Activated naive CD4-positive, alpha-beta T cell treated with anti-CD3 and anti-CD28 coated beads for 36 hours (primary cell): Measurements from ENCODE around the gene CEP72. TPM values are rescaled to one million over a fixed set of nuclear protein-coding genes. Genes with fewer than 3 reads are reported as not detected.

Source experiments
- CTCF ChIA-PET: fragments of 350-600 bp; sonication (Branson Sonifier 250); formaldehyde crosslinking; loops from one replicate; lab custom pipeline; 2021; ENCODE audit warnings: antibody characterized with exemption; lab: Charles Lee
- DNase-seq: peaks from one replicate; pipeline ENCODE4 v3.0.0-alpha.2; 2020
- H3K27ac Mint-ChIP-seq: one replicate; pipeline ENCODE4 v1.8.0; 2021; ENCODE audit warnings: mild to moderate bottlenecking, mixed read lengths
- H3K27me3 Mint-ChIP-seq: one replicate; pipeline ENCODE4 v1.8.0; 2021; ENCODE audit warnings: low read depth, mixed read lengths
- H3K36me3 Mint-ChIP-seq: one replicate; pipeline ENCODE4 v1.8.0; 2021; ENCODE audit warnings: low read depth, mixed read lengths
- H3K4me1 Mint-ChIP-seq: one replicate; pipeline ENCODE4 v1.8.0; 2021; ENCODE audit warnings: low read depth, mixed read lengths
- H3K4me3 Mint-ChIP-seq: one replicate; pipeline ENCODE4 v1.8.0; 2021; ENCODE audit warnings: mild to moderate bottlenecking, moderate library complexity, mixed read lengths
- H3K9me3 Mint-ChIP-seq: one replicate; pipeline ENCODE4 v1.8.0; 2021; ENCODE audit warnings: mixed read lengths
- intact Hi-C: fragments of 100-400 bp; cut with micrococcal nuclease; formaldehyde crosslinking; loops from one replicate; pipeline ENCODE4 v1.15.1; 2023
- total RNA-seq, 2 experiments: library from RNA; stranded (reverse); gene quantifications; one replicate each; pipeline ENCODE4 v1.2.3, GENCODE V29; 2021

CEP72 gene
- total RNA-seq, 2 experiments from 2014 or later: 18.3 to 18.8 TPM

DNA sequence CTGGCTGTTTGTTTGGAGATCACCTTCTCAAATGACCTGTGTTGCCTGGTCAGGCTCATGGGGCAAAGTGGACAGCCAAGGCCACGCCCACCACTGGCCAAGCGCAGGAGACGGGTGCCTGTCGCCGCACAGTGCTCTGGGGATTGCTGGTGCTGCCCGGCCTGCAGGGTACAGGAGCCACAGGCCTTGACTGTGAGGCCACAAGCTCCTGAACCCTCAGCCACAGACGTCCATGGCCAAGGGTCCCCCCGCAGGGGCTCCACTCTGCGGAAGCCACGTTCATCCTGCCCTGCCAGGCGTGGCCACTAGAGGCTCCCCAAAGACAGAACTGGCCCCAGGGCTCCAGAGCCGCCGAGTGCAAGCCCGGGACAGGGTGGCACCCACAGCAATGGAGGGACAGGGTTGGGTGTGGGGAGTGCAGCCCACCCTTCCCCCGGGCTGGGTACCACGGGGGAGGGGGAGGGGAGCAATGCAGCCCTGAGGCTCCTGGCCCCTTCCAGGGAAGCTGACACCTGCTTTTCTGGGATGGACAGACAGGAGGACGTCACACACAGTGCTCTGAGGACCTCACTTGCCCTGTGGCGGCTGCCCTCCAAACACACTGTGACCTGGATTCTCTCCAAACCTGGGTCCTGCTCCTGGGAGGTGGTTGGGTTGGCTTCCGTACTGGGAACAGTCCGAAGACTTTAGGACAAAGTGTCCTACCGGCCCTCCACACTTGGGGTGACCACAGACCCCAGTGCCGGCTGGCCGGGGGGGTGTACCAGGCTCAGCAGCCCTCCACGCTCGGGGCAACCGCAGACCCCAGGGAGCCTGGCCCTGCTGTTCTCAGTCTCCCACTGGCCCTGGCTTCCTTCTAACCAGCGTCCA is 59.6 kb downstream of the CEP72 start:
- peaks cover 2% of the 10 kb centered on the region for H3K36me3 Mint-ChIP-seq
- peak; percentile 77 for DNase-seq
- no peaks in the 10 kb centered on the region for H3K9me3 Mint-ChIP-seq
- H3K4me3 Mint-ChIP-seq: no peak overlapping the region
- H3K27me3 Mint-ChIP-seq: peaks cover 4% of the 10 kb centered on the region
- CTCF ChIA-PET: interaction anchor here (0.6 to 1.3 kb wide), 3 partner anchors 27 to 222 kb away, joined by 3 to 5 read pairs (median 3); partner anchors contain the start of genes BRD9 and TRIP13
- no peak overlapping the region for H3K27ac Mint-ChIP-seq
- intact Hi-C loops: loop anchor here (2.0 kb wide), 2 partner anchors 221 to 231 kb away; partner anchors contain the start of genes BRD9 and TRIP13
- H3K4me1 Mint-ChIP-seq: peaks cover 12% of the 10 kb centered on the region

DNA sequence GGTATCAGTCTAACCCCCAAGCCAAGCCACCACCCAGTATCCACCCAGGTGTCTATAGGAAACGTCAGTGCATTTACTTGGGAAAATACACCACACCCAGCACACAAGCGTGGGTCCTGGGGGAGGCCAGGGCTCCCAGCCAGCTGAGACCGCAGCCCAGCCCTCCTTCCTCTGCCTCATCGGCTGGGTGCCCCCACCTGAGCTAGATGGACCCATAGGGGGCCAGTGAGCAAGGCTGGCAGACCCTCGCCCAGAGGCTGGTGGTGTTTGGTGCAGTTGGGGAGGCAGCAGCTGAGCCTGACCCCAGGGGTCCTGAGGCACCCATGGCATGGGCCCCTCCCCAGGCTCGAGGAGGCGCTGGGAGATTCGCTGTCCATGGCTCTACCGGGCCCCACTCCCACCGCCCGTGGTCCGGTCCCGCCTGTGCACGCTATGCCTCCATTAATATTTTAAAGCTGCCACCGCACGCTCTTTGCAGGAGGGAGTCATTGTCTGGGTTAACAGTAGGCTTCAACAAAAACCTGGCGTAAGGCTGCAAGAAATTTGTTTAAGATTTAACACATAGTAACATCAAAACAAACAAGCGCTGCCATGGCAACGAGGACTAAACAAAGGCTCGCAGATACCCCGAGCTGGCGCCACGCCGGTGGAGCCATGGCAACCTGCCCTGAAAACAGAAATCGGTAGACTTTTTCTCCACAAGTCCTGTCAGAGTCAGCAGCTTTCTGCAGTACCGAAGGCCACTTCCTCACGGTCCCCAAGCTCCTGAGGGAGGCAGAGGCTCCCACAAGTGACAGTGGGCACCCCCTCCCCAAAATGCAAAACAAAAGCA is 60.4 kb downstream of the CEP72 start:
- Mint-ChIP-seq H3K4me1 (peaks cover 12% of the 10 kb centered on the region), H3K36me3 (peaks cover under 1% of the 10 kb centered on the region), H3K27ac (no peak overlapping the region), H3K9me3 (no peaks in the 10 kb centered on the region), H3K4me3 (no peak overlapping the region), H3K27me3 (peaks cover 4% of the 10 kb centered on the region)
- peak; percentile 48 for DNase-seq
- CTCF ChIA-PET: interaction anchor here (0.6 to 1.2 kb wide), 3 partner anchors 26 to 232 kb away, joined by 3 read pairs; no protein-coding TSS in a partner anchor
- intact Hi-C loops: no loop called here

DNA sequence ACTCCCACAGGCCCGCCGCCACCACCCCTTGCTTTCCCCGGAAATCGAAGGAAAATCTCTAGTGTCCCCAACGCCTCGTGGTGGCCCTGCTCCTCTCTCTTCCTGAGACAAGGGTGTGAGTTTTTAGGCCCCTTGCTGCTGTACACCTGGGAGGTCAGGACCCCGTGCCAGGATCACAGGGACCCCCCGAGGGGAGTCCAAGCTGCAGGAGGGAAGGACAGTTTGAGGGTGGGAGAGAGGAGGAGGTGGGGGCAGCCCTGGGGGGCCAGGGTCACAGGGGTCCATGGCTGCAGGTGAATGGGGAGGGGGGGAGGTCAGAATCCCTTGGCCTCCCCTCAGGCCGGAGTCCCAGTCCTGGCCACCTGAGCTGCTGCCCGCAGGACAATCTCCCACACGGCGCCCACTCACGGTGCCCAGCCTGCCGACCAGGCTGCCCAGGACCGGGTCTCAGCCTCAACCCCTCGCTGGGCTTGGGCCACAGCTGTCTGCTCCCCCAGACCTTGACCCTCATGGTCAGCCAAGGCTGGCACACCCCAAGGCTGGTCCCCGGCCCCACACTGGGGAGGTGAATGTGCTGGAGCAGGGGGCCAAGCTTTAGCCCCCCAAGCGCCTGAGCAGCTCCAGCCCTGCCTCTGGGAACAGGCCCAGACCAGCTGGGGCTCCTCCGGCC is 61.2 kb downstream of the CEP72 start:
- Mint-ChIP-seq H3K27me3 (peaks cover 4% of the 10 kb centered on the region), H3K9me3 (no peaks in the 10 kb centered on the region), H3K27ac (no peak overlapping the region), H3K4me1 (peaks cover 12% of the 10 kb centered on the region), H3K36me3 (no peaks in the 10 kb centered on the region), H3K4me3 (no peak overlapping the region)
- CTCF ChIA-PET: interaction anchor here (0.7 to 1.2 kb wide), 2 partner anchors 200 to 232 kb away, joined by 3 read pairs; no protein-coding TSS in a partner anchor
- intact Hi-C loops: no loop called here
- no peak for DNase-seq

DNA sequence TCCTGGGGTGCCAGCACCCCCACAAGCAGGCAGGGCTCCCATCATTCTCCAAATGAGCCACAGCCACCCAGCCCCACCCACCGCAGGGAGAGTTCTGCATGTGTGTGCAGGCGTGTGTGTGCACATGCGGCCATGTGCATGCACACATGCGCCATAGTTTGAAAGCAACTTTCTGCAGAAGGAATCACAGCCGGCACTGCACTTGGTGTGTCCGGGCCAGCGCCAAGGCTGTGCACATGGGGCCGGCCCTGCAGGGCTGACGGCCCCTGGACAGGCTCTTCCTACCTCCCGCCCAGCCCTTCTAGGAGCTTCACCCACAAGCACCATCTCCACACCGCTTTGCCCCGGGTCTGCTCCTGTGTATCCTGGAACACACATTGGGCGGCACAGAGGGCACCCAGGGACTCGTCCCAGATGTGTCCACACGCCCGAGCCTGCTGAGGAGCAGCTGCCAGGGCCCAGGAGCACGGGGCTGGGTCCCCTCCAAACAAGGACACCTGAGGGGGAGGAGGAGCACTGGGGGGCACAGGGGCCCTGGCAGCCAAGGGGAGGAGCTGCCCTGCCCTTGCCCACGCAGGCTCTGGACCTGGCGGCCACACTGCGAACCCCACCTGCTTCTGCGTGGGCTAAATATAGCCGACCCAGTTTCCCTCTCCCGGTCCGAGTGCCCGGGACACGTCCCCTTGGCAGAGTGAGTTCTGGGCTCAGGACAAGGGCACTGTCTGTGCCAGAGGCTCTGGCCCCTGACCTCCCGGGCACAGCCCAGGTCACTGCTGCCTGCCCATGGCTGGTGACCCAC is 61.9 kb downstream of the CEP72 start:
- Mint-ChIP-seq H3K4me3 (no peak overlapping the region), H3K27me3 (peaks cover 4% of the 10 kb centered on the region), H3K9me3 (no peaks in the 10 kb centered on the region), H3K36me3 (no peaks in the 10 kb centered on the region), H3K4me1 (peaks cover 12% of the 10 kb centered on the region), H3K27ac (no peak overlapping the region)
- DNase-seq: no peak
- intact Hi-C loops: no loop called here
- CTCF ChIA-PET: interaction anchor here (0.8 kb wide), 1 partner anchor 667 kb away, joined by 3 read pairs; no protein-coding TSS in a partner anchor

DNA sequence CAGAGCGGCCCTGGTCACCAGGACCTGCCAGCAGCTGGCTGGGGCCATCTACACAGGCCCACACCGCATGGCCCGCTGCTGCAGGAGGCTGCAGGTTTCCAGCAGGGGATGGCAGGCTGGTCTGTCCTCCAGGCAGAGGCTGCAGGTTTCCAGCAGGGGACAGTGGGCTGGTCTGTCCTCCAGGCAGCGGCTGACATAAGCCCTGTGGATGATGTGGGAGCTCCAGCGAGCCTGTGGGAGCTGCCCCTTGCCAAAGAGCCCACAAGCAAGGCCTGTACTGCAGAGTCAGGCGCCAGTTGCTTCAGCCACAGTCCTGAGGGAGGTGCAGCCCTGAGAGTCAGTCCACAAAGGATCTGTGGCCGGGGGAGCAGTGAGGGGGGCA is 62.5 kb downstream of the CEP72 start:
- Mint-ChIP-seq H3K4me3 (no peak overlapping the region), H3K9me3 (no peaks in the 10 kb centered on the region), H3K27me3 (peaks cover 4% of the 10 kb centered on the region), H3K27ac (no peak overlapping the region), H3K4me1 (peaks cover 12% of the 10 kb centered on the region), H3K36me3 (no peaks in the 10 kb centered on the region)
- no peak for DNase-seq
- CTCF ChIA-PET: interaction anchor here (0.8 kb wide), 1 partner anchor 666 kb away, joined by 3 read pairs; no protein-coding TSS in a partner anchor
- intact Hi-C loops: no loop called here

GRCh38 chr5:675111-675870 is 63.2 kb downstream of the CEP72 start:
- Mint-ChIP-seq H3K4me3 (no peak overlapping the region), H3K27me3 (peaks cover 4% of the 10 kb centered on the region), H3K4me1 (peaks cover 12% of the 10 kb centered on the region), H3K36me3 (no peaks in the 10 kb centered on the region), H3K9me3 (no peaks in the 10 kb centered on the region), H3K27ac (no peak overlapping the region)
- intact Hi-C loops: no loop called here
- no peak for DNase-seq
- CTCF ChIA-PET: interaction anchor here (0.7 to 0.8 kb wide), 2 partner anchors 220 to 666 kb away, joined by 3 read pairs; no protein-coding TSS in a partner anchor

GRCh38 chr5:675871-676698 is 63.9 kb downstream of the CEP72 start:
- H3K27ac Mint-ChIP-seq: no peak overlapping the region
- peaks cover 12% of the 10 kb centered on the region for H3K4me1 Mint-ChIP-seq
- no peaks in the 10 kb centered on the region for H3K36me3 Mint-ChIP-seq
- CTCF ChIA-PET: no interaction called here
- H3K4me3 Mint-ChIP-seq: no peak overlapping the region
- intact Hi-C loops: no loop called here
- no peaks in the 10 kb centered on the region for H3K9me3 Mint-ChIP-seq
- DNase-seq: no peak
- peaks cover 4% of the 10 kb centered on the region for H3K27me3 Mint-ChIP-seq

DNA sequence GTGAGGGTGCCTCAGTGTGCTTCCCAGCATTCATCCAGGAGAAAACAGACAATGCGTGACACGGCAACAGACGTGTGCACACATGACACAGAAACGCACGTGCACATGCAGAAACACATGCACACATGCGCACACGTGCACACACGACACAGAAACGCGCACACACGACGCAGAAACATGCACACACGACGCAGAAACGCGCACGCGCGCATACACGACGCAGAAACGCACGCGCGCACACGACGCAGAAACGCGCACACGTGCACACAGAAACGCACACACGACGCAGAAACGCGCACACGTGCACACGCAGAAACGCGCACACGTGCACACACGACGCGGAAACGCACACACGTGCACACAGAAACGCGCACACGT is 64.5 kb downstream of the CEP72 start:
- no peak for DNase-seq
- peaks cover 12% of the 10 kb centered on the region for H3K4me1 Mint-ChIP-seq
- H3K27me3 Mint-ChIP-seq: peaks cover 4% of the 10 kb centered on the region
- no peak overlapping the region for H3K4me3 Mint-ChIP-seq
- intact Hi-C loops: no loop called here
- CTCF ChIA-PET: no interaction called here
- H3K9me3 Mint-ChIP-seq: no peaks in the 10 kb centered on the region
- H3K27ac Mint-ChIP-seq: no peak overlapping the region
- H3K36me3 Mint-ChIP-seq: no peaks in the 10 kb centered on the region

GRCh38 chr5:677131-678101 is 65.3 kb downstream of the CEP72 start:
- Mint-ChIP-seq H3K27me3 (peaks cover 4% of the 10 kb centered on the region), H3K4me3 (no peak overlapping the region), H3K9me3 (no peaks in the 10 kb centered on the region), H3K36me3 (no peaks in the 10 kb centered on the region), H3K27ac (no peak overlapping the region), H3K4me1 (peaks cover 9% of the 10 kb centered on the region)
- DNase-seq: no peak
- CTCF ChIA-PET: no interaction called here
- intact Hi-C loops: no loop called here
